ENCODE measurements around the gene AKR1C4.

DNA sequence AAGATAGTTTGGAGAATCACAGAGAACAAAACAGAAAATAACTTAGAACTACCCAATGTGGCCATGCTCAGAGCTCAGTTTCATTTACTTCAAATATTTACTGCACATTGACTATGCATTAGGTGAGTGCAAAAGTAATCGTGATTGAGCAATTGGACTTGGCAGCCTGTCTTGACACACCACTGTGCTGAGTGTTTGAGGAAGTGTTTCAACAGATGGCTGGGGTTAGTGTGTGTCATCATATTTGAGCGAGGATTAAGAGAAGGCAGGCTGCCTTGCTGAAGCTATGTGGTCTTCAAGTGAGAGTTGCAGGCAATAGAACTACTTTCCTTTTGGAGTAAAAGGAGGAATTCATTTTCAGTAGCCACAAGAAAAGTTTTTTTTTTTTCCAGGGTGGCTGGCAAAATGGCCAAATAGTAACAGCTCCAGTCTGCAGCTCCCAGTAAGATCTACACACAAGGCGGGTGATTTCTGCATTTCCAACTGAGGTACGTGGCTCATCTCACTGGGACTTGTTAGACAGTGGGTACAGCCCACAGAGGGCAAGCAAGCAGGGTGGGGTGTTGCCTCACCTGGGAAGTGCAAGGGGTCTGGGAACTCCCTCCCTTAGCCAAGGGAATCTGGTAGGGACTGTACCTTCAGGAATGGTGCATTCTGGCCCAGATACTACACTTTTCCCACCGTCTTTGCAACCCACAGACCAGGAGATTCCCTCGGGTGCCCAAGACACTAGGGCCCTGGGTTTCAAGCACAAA is 37.6 kb downstream of the AKR1C4 start:
- TF ChIP-seq GTF2F1 (IDR thresholded peaks at IDR 0.05; ENCODE audit: borderline replicate concordance, low read depth, low read length), result no peak
- no peak for TF ChIP-seq TAF7 (optimal IDR thresholded peaks at IDR 0.05; ENCODE audit: borderline replicate concordance, low read depth, low read length)
- no peak for TF ChIP-seq CTCF (IDR thresholded peaks at IDR 0.05; ENCODE audit: control extremely low read depth in 1 of 3, insufficient read depth in 1 of 3, low read depth in 1 of 3, low read length in 3 of 3)
- no peak for TF ChIP-seq ASH2L (IDR thresholded peaks at IDR 0.05; ENCODE audit: low read length)
- TF ChIP-seq POLR2A (IDR thresholded peaks at IDR 0.05; ENCODE audit: control extremely low read depth in 1 of 2, low read depth in 2 of 2, low read length in 2 of 2), result no peak
- no peak for TF ChIP-seq POLR2AphosphoS5 (IDR thresholded peaks at IDR 0.05; ENCODE audit: low read depth, low read length)
- no peak for TF ChIP-seq TBP (IDR thresholded peaks at IDR 0.05; ENCODE audit: low read depth, low read length)
- no peak for TF ChIP-seq RFX5 (IDR thresholded peaks at IDR 0.05; ENCODE audit: borderline replicate concordance, low read depth, low read length)

Measured in H1 (cell line).